Osteocyte (in vitro differentiated cells): ENCODE data around the gene SERPINA1. TPM values are rescaled to one million over a fixed set of nuclear protein-coding genes. Genes with fewer than 3 reads are reported as not detected.

ENCODE experiments used
- DNase-seq: peaks from one replicate; pipeline ENCODE4 v3.0.0; 2021; ENCODE audit warnings: mixed read lengths; ENCODE audit not compliant: unreplicated experiment; ENCODE audit errors: extremely low spot score
- H3K27ac Mint-ChIP-seq: one replicate; pipeline ENCODE4 v1.8.0; 2021; ENCODE audit warnings: mild to moderate bottlenecking, mixed read lengths; ENCODE audit not compliant: unreplicated experiment
- H3K27me3 Mint-ChIP-seq: one replicate; pipeline ENCODE4 v1.8.0; 2021; ENCODE audit warnings: mixed read lengths; ENCODE audit not compliant: unreplicated experiment
- H3K36me3 Mint-ChIP-seq: one replicate; pipeline ENCODE4 v1.8.0; 2021; ENCODE audit warnings: mixed read lengths; ENCODE audit not compliant: unreplicated experiment
- H3K4me1 Mint-ChIP-seq: one replicate; pipeline ENCODE4 v1.8.0; 2021; ENCODE audit warnings: mixed read lengths; ENCODE audit not compliant: unreplicated experiment
- H3K4me3 Mint-ChIP-seq: one replicate; pipeline ENCODE4 v1.8.0; 2021; ENCODE audit warnings: mild to moderate bottlenecking, moderate library complexity, mixed read lengths; ENCODE audit not compliant: unreplicated experiment
- H3K9me3 Mint-ChIP-seq: one replicate; pipeline ENCODE4 v1.8.0; 2021; ENCODE audit warnings: mixed read lengths; ENCODE audit not compliant: unreplicated experiment
- CTCF ChIP-seq: fragments of 200-600 bp; sonication (generic); IDR thresholded peaks from 2 replicates; pipeline ENCODE4 v1.5.0; 2021; ENCODE audit warnings: antibody characterized with exemption, mild to moderate bottlenecking, moderate library complexity
- total RNA-seq: library from RNA; stranded (reverse); gene quantifications from 2 replicates; pipeline ENCODE4 v1.2.1, GENCODE V29; 2021

SERPINA1 gene
- total RNA-seq, 1 donor from 2014 or later = not detected

- no peak for TF ChIP-seq CTCF
- H3K9me3 Mint-ChIP-seq = no peaks in the 10 kb centered on the region
- H3K27me3 Mint-ChIP-seq = peaks cover 9% of the 10 kb centered on the region
- H3K4me3 Mint-ChIP-seq = no peak overlapping the region
- DNase-seq = no peak
- H3K27ac Mint-ChIP-seq = no peak overlapping the region
- H3K4me1 Mint-ChIP-seq = no peaks in the 10 kb centered on the region
- no peaks in the 10 kb centered on the region for H3K36me3 Mint-ChIP-seq
These were observed 15.0 kb upstream of the SERPINA1 start for GRCh38 chr14:94403312-94403932.

- no peaks in the 10 kb centered on the region for H3K36me3 Mint-ChIP-seq
- no peak overlapping the region for H3K4me3 Mint-ChIP-seq
- no peak for DNase-seq
- H3K4me1 Mint-ChIP-seq = no peaks in the 10 kb centered on the region
- no peak for TF ChIP-seq CTCF
- no peak overlapping the region for H3K27ac Mint-ChIP-seq
- H3K9me3 Mint-ChIP-seq = no peaks in the 10 kb centered on the region
- H3K27me3 Mint-ChIP-seq = peaks cover 22% of the 10 kb centered on the region
These were observed 12.7 kb upstream of the SERPINA1 start for GRCh38 chr14:94401083-94401482.

GRCh38 chr14:94400422-94400841 lies 12.0 kb upstream of the SERPINA1 start:
- H3K4me1 Mint-ChIP-seq = no peaks in the 10 kb centered on the region
- no peak overlapping the region for H3K4me3 Mint-ChIP-seq
- no peak for DNase-seq
- H3K9me3 Mint-ChIP-seq = no peaks in the 10 kb centered on the region
- H3K27me3 Mint-ChIP-seq = peaks cover 22% of the 10 kb centered on the region
- H3K36me3 Mint-ChIP-seq = no peaks in the 10 kb centered on the region
- TF ChIP-seq CTCF = no peak
- H3K27ac Mint-ChIP-seq = no peak overlapping the region

GRCh38 chr14:94398536-94398935 lies 10.1 kb upstream of the SERPINA1 start:
- Mint-ChIP-seq H3K4me3 (no peak overlapping the region), H3K9me3 (no peaks in the 10 kb centered on the region), H3K27ac (no peak overlapping the region), H3K4me1 (no peaks in the 10 kb centered on the region), H3K36me3 (no peaks in the 10 kb centered on the region), H3K27me3 (peaks cover 22% of the 10 kb centered on the region)
- no peak for DNase-seq
- TF ChIP-seq CTCF = no peak

- Mint-ChIP-seq H3K27ac (no peak overlapping the region), H3K4me1 (no peaks in the 10 kb centered on the region), H3K4me3 (no peak overlapping the region), H3K9me3 (no peaks in the 10 kb centered on the region), H3K36me3 (no peaks in the 10 kb centered on the region), H3K27me3 (peaks cover 22% of the 10 kb centered on the region)
- DNase-seq = no peak
- no peak for TF ChIP-seq CTCF
These were observed 9.7 kb upstream of the SERPINA1 start for GRCh38 chr14:94398182-94398479.
